ENCODE data around the gene SYT1. TPM values are rescaled to one million over a fixed set of nuclear protein-coding genes. Genes with fewer than 3 reads are reported as not detected.

Gene SYT1
- total and polyA plus RNA-seq, 12 donors: 0.03 to 0.36 (median 0.15) TPM; not detected in 5

DNA sequence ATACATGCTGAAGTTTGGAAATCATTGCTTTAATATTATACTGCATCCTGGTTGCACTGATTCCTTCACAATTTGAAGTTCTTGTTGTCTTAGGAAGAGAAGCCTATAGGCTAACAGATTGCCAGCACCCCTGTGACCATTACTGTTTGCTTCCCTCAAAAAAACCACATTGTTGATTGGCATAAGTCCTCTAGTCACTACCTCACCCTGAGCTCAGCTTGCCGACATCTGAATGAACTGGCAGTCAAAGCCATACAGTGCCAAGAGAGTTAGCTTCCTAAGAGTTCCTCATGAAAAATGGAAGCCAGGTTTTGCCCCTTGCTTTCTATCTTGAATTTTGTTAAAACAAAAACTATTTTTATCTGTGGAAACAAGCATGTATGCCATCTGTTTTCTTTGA, 276.1 kb downstream of the SYT1 start:
- no peak for DNase-seq
- ATAC-seq: no peak
- no peak for TF ChIP-seq CTCF (IDR thresholded peaks at IDR 0.05)
- WGBS, 2 donors: 77 to 87% methylated on average over 1 of the region's 1 CpG
- intact Hi-C loops (cut with DNase I): no loop called here
- Histone ChIP-seq H3K4me3 (no peak overlapping the region), H3K4me1 (no peaks in the 10 kb centered on the region), H3K36me3 (no peaks in the 10 kb centered on the region), H3K27ac (no peak overlapping the region), H3K9me3 (no peaks in the 10 kb centered on the region), H3K27me3 (no peaks in the 10 kb centered on the region)

DNA sequence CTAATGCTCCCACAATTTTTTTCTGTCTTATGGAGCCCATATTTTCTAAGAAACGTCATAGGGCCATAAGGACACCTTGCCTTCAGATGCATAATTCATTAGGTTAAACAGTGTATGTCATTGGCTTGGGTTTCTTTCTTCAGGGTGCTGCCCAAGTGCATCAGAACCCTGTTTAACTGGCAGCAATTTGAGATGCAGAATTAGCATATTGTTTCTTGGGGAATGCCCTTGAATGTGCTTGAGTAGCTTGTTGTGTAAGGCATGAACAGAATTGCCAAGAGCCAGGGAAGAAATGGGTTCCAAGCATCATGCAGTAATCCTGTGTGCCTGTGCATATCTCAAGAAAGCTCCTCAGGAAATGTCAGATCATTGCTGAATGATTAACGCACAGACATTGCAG, 277.2 kb downstream of the SYT1 start:
- no peak for ATAC-seq
- H3K27ac ChIP-seq: no peak overlapping the region
- intact Hi-C loops (cut with DNase I): no loop called here
- WGBS, 2 donors: 74 to 83% methylated on average over 2 of the region's 2 CpGs
- TF ChIP-seq CTCF (IDR thresholded peaks at IDR 0.05): no peak
- H3K4me1 ChIP-seq: no peaks in the 10 kb centered on the region
- no peaks in the 10 kb centered on the region for H3K9me3 ChIP-seq
- no peaks in the 10 kb centered on the region for H3K27me3 ChIP-seq
- no peak for DNase-seq
- no peaks in the 10 kb centered on the region for H3K36me3 ChIP-seq
- H3K4me3 ChIP-seq: no peak overlapping the region

- no peaks in the 10 kb centered on the region for H3K27me3 ChIP-seq
- H3K4me3 ChIP-seq: no peak overlapping the region
- H3K9me3 ChIP-seq: no peaks in the 10 kb centered on the region
- no peaks in the 10 kb centered on the region for H3K4me1 ChIP-seq
- DNase-seq: no peak
- no peaks in the 10 kb centered on the region for H3K36me3 ChIP-seq
- intact Hi-C loops (cut with DNase I): no loop called here
- no peak for ATAC-seq
- WGBS, 2 donors: 64 to 79% methylated on average over 2 of the region's 2 CpGs
- TF ChIP-seq CTCF (IDR thresholded peaks at IDR 0.05): no peak
- H3K27ac ChIP-seq: no peak overlapping the region
Observed at GRCh38 chr12:79143803-79144202, 279.2 kb downstream of the SYT1 start.

DNA sequence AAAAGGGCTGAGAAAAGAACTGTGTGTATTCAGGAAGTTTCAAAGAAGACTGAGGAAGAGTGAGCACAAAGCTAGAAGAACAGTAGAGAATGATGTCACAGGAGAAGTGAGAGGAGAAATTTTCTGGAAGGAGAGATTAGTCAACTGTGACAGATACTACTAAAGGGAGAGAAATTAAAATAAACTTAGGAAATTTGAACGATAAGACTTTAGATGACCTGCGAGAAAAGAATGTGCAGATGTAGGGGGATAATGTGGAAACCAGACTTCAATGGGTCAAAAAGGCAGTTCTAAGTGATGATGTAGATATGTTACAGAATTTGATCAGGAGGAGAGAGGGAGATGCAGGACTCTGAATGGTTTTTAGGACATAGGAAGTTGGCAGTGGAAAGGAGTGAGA, 287.4 kb downstream of the SYT1 start:
- H3K27me3 ChIP-seq: no peaks in the 10 kb centered on the region
- H3K4me3 ChIP-seq: no peak overlapping the region
- H3K4me1 ChIP-seq: no peaks in the 10 kb centered on the region
- H3K27ac ChIP-seq: no peak overlapping the region
- 86 to 88% methylated on average over 2 of the region's 2 CpGs for WGBS, 2 donors
- H3K36me3 ChIP-seq: no peaks in the 10 kb centered on the region
- intact Hi-C loops (cut with DNase I): no loop called here
- no peak for TF ChIP-seq CTCF (IDR thresholded peaks at IDR 0.05)
- H3K9me3 ChIP-seq: no peaks in the 10 kb centered on the region
- ATAC-seq (no peak), DNase-seq (no peak)

GRCh38 chr12:79155683-79156082, 291.1 kb downstream of the SYT1 start:
- H3K4me3 ChIP-seq: no peak overlapping the region
- H3K36me3 ChIP-seq: no peaks in the 10 kb centered on the region
- H3K27ac ChIP-seq: no peak overlapping the region
- H3K27me3 ChIP-seq: no peaks in the 10 kb centered on the region
- DNase-seq (no peak), ATAC-seq (no peak)
- 49 to 65% methylated on average over 3 of the region's 3 CpGs for WGBS, 2 donors
- H3K9me3 ChIP-seq: no peaks in the 10 kb centered on the region
- intact Hi-C loops (cut with DNase I): no loop called here
- no peak for TF ChIP-seq CTCF (IDR thresholded peaks at IDR 0.05)
- H3K4me1 ChIP-seq: no peaks in the 10 kb centered on the region

All from heart right ventricle (tissue), 16 donors.